Right atrium auricular region (tissue), 2 donors: ENCODE results near the gene POLR3G. TPM values are rescaled to one million over a fixed set of nuclear protein-coding genes. Genes with fewer than 3 reads are reported as not detected.

ENCODE experiments used
- DNase-seq: peaks from one replicate; pipeline ENCODE4 v3.0.0-alpha.2; 2019; ENCODE audit warnings: low spot score
- H3K27ac ChIP-seq, 2 donors: fragments of 200-600 bp; sonication (generic); 1 replicate in 1 of 2; 2 replicates in 1 of 2; pipeline ENCODE4 v1.5.1; 2016 to 2019
- H3K27me3 ChIP-seq, 2 donors: fragments of 200-600 bp; sonication (generic); one replicate each; pipeline versions ENCODE4 v1.5.1 to v1.6.0; 2017 to 2019
- H3K36me3 ChIP-seq: fragments of 200-600 bp; sonication (generic); one replicate; pipeline ENCODE4 v1.5.1; 2016
- H3K4me1 ChIP-seq, 2 donors: fragments of 200-600 bp; sonication (generic); one replicate each; pipeline versions ENCODE4 v1.5.1 to v1.6.0; 2017 to 2019
- H3K4me3 ChIP-seq, 2 donors: fragments of 200-600 bp; sonication (generic); 1 replicate in 1 of 2; 2 replicates in 1 of 2; pipeline ENCODE4 v1.5.1; 2017 to 2019; ENCODE audit warnings: mild to moderate bottlenecking in 1 of 2, moderate library complexity in 1 of 2
- H3K9me3 ChIP-seq, 2 donors: fragments of 200-600 bp; sonication (generic); one replicate each; pipeline ENCODE4 v1.5.1; 2019
- total RNA-seq, 2 donors: library from RNA; depleted of rRNA; stranded (reverse); fragments of >200 nt; gene quantifications; one replicate each; pipeline ENCODE4 v1.1.0, GENCODE V29; 2016
- TF ChIP-seq, protein P1 (sequence below), 2 donors: fragments of 200-600 bp; sonication (generic); IDR thresholded peaks; one replicate each; pipeline ENCODE4 v1.5.1; 2019; ENCODE audit warnings: antibody characterized with exemption in 2 of 2

Gene POLR3G
- total RNA-seq, 2 donors from 2014 or later = 0.85 to 1.6 TPM

DNA sequence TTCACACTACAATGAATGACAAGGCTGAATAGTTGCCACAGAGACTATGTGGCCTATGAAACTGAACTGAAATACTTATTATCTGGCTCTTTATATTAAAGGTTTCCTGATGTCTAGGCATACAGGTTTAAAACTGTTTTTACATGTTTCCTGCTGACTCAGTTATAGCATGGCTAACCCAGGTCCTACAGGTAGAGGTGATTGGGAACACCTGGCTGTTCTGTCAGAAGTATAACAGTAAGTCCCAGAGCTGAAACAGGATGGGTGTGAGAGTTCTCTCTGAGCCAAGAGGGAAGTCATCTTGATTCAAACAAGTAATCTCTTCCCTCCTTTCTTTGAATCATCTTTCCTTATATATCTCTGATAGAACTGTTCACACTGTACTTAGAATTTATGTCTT lies 79.0 kb downstream of the POLR3G start:
- peaks cover 0 to 2% of the 10 kb centered on the region in 2 donors for H3K27me3 ChIP-seq

DNA sequence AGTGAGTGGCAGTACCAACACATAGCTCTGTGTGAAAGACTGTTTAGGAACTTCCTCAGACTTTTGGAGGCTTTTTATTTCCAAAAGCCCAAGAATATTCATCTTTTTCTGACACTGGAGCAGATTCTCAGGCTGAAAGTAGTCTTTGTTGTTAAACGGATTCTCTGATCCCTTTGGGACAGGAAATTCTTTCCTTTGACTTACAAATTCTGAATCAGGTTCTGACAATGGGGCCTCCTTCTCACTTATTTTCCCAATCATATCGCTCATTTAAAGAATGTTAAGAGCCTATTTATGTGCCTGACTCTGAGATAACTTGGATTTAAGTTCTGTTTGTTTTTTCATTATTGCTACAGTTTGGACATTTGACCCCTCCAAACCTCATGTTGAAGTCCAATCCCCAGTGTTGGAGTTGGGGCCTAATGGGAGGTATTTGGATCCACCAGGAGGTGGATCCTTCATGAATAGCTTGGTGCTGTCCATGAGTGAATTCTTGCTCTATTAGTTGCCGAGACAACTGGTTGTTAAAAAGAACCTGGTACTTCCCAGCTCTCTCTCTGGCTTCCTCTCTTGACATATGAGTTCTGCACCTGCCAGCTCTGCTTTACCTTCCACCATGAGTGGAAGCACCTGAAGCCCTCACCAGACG lies 79.8 kb downstream of the POLR3G start:
- H3K27ac ChIP-seq = no peak overlapping the region
- peaks cover 0 to 15% of the 10 kb centered on the region in 2 donors for H3K4me1 ChIP-seq
- peaks cover 0 to 5% of the 10 kb centered on the region in 2 donors for H3K27me3 ChIP-seq
- TF ChIP-seq, protein P1, sequence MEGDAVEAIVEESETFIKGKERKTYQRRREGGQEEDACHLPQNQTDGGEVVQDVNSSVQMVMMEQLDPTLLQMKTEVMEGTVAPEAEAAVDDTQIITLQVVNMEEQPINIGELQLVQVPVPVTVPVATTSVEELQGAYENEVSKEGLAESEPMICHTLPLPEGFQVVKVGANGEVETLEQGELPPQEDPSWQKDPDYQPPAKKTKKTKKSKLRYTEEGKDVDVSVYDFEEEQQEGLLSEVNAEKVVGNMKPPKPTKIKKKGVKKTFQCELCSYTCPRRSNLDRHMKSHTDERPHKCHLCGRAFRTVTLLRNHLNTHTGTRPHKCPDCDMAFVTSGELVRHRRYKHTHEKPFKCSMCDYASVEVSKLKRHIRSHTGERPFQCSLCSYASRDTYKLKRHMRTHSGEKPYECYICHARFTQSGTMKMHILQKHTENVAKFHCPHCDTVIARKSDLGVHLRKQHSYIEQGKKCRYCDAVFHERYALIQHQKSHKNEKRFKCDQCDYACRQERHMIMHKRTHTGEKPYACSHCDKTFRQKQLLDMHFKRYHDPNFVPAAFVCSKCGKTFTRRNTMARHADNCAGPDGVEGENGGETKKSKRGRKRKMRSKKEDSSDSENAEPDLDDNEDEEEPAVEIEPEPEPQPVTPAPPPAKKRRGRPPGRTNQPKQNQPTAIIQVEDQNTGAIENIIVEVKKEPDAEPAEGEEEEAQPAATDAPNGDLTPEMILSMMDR (IDR thresholded peaks at IDR 0.05) = no peak
- H3K36me3 ChIP-seq = no peaks in the 10 kb centered on the region
- DNase-seq = no peak
- H3K9me3 ChIP-seq = no peaks in the 10 kb centered on the region
- no peak overlapping the region for H3K4me3 ChIP-seq

More for the DNA sequence above, 79.0 kb downstream of the POLR3G start:
- H3K36me3 ChIP-seq = no peaks in the 10 kb centered on the region
- no peak overlapping the region for H3K4me3 ChIP-seq
- H3K4me1 ChIP-seq = peaks cover 0 to 11% of the 10 kb centered on the region in 2 donors
- DNase-seq = no peak
- H3K27ac ChIP-seq = no peak overlapping the region
- TF ChIP-seq, protein P1 (IDR thresholded peaks at IDR 0.05) = no peak
- H3K9me3 ChIP-seq = no peaks in the 10 kb centered on the region

DNA sequence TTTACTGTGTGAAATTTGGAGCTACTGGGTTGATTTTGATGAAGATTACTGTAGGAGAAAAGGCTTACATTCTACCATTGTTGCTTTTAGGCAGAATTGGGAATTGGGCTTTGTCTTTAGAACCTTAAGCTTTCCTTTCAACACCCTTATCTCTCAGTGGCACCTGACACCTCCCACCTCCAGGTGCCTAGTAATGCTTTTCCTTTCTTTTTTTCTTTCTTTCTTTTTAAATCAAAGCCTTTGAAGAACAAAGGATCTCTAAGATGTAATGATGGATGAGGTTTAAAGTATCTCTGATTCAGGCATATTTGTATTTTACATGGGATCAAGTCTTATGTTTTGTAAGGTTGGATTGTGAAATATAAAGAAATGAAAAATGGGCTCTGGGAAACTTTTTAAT lies 81.0 kb downstream of the POLR3G start:
- no peak for DNase-seq
- no peak overlapping the region for H3K4me3 ChIP-seq

DNA sequence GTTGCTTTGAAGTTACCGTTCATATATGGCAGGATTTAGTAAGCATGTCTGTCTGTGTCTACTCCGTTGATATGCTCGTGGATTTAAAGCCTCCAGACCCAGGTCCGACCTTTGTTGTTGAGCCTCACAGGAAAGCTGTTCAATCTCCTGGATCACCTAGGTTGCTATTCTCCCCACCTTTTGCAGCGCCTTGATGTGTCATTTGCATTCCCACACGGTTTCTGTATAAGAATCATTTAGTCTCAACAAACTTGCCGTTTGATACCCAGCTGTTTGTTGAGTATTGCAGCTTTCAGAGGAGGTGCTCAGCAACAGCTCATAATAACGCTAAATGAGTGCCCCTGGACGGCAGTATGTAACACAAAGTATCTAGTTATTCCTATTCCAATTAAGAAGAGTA lies 82.7 kb downstream of the POLR3G start:
- Histone ChIP-seq H3K4me1 (peaks cover 0 to 15% of the 10 kb centered on the region in 2 donors), H3K9me3 (no peaks in the 10 kb centered on the region), H3K27me3 (peaks cover 0 to 5% of the 10 kb centered on the region in 2 donors), H3K27ac (no peak overlapping the region), H3K36me3 (no peaks in the 10 kb centered on the region), H3K4me3 (no peak overlapping the region)
- DNase-seq = no peak
- TF ChIP-seq, protein P1 (IDR thresholded peaks at IDR 0.05) = no peak

More for the DNA sequence above, 81.0 kb downstream of the POLR3G start:
- H3K4me1 ChIP-seq = peaks cover 0 to 15% of the 10 kb centered on the region in 2 donors
- no peaks in the 10 kb centered on the region for H3K36me3 ChIP-seq
- H3K27me3 ChIP-seq = peaks cover 0 to 5% of the 10 kb centered on the region in 2 donors
- TF ChIP-seq, protein P1 (IDR thresholded peaks at IDR 0.05) = no peak
- H3K9me3 ChIP-seq = no peaks in the 10 kb centered on the region
- H3K27ac ChIP-seq = no peak overlapping the region

DNA sequence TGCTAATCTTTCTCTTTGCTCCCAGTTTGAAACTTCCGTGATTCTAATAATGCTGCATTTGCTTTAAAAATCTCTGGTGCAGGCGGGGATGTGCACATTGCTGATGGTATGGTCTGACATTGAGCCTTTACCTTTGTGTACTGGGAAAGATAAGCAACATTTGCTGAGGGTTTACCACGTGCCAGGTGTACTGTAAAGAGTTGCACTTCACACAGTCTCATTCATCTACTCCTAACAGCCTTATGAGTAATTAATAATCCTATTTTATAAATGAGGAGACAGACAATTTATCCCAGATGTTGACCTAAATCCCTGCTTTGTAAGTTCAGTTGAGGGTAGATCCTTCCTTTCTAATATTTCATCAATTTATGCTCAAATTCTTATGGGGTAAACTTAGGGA lies 83.2 kb downstream of the POLR3G start:
- TF ChIP-seq, protein P1 (IDR thresholded peaks at IDR 0.05) = no peak
- Histone ChIP-seq H3K27ac (no peak overlapping the region), H3K27me3 (peaks cover 0 to 5% of the 10 kb centered on the region in 2 donors), H3K36me3 (no peaks in the 10 kb centered on the region), H3K4me3 (peak overlapping the region in 1 of 2 donors; percentile 46), H3K4me1 (peaks cover 0 to 15% of the 10 kb centered on the region in 2 donors), H3K9me3 (no peaks in the 10 kb centered on the region)
- no peak for DNase-seq
